Activated naive CD4-positive, alpha-beta T cell (primary cell): ENCODE data around the gene DHRS13.

Experiments used
- DNase-seq, 4 experiments: peaks; one replicate each; lab custom pipeline; 2025; lab: John Stamatoyannopoulos, UW

Gene DHRS13, protein sequence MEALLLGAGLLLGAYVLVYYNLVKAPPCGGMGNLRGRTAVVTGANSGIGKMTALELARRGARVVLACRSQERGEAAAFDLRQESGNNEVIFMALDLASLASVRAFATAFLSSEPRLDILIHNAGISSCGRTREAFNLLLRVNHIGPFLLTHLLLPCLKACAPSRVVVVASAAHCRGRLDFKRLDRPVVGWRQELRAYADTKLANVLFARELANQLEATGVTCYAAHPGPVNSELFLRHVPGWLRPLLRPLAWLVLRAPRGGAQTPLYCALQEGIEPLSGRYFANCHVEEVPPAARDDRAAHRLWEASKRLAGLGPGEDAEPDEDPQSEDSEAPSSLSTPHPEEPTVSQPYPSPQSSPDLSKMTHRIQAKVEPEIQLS

DNA sequence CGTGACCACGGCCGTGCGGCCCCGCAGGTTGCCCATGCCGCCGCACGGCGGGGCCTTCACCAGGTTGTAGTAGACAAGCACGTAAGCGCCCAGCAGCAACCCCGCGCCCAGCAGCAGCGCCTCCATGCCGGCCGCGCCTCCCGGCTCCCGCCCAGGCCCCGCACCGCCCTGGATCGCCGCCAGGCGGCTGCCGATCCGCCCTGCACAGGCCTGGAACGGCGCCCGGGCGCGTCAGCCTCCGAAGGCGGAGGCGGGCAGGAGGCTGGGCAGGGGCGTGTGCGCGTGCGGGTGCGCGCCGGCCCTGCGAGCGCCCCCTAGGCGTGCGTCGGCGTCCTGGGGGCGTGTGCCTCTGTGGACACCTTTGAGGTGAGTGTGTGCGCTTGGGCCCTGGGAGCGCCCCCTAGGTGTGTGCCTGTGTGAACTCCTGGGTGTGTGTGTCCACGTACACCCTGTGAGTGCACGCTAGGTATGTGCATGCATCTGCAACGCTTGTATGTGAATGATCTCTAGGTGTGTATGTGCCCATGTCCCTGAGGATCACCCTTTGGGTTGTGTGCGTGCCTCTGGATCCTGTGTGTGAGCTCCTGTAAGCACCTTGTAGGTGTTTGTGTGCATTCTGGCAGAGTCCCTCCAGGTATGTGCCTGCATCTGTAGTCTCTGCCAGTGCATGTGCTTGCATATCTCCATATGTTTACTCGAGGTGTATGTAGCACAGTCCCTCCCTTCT lies at the start of gene DHRS13:
Gene DHRS13, minus strand, starts transcription at position 261 of the 727 bp plus-strand sequence. Its CDS starts 135 bp downstream, at position 126.
- DNase-seq = peak; percentile 81 to 98 (median 88)

DNA sequence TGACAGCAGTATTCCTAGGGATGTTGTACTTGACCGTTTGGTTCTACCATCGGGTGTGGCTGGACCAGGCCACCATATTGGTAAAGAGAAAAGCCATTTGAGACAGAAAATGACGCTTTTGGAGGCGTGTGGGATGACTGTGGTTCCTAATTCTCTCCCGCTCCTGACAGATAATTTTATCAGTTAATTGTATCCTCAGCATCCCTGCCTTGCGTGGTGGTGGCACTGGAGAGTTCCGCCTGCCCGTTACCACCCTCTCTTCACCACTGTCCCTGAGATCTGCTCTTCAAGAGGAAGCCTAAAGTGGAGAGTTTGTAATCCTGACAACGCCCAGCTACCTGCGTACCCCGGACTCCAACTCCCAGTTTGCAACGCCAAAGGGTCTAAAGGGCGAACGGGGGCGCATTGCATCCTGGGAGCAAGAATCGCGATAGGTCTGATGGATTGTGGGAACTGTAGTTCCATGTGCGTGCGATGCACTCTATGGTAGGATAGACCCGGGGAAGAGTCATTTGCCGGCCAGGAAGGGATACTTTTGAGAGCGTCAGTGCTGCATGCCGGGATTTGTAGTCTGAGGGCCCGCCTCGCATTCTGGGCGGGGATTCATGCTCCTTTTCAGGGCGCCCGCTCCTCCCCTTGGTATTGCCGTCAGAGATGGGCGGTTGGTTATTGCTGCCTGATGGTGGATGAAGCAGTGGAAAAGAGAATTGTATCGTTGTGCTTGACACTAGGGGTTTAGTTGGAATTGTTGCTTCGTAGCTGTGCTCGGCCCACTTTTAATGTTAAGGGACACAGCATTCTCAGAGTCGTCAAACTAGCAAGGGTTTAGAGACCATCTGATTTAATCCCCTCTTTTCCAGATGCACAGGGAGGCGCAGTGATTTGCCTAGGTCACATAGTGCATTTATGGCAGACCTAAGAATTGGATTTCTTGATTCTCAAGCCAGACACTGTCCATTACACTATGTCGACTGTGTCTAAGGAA lies 49.4 kb upstream of the DHRS13 start:
- peak; percentile 76 to 98 (median 84) for DNase-seq

DNA sequence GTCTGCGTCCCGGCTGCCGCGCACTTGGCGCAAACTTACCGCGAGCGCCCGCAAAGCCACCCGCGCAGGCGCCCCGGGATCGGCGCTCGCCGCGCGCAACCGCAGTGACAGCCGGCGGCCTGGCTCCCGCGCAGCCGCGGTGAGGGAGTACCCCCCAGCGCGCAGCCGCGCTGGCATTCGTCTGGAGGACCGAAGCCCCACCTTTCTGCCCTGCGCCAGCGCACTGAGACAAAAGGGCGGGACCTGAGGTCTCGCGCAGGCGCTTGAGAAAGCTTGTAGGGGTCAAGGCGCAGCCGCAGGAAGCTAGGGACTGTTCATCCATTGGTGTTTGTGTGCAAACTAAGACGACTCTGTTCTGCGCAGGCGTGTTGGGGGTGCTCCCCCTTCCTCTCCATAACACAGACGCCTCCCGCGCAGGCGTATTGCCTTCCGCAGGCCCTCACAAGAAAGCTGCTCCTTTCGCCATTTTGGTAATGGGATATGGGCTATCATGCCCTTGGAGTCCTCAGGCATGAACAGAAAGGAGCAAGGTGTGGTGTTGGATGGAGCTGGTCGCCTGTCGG lies 48.6 kb upstream of the DHRS13 start, which contains the start of gene PHF12:
Gene PHF12, minus strand, starts transcription at position 91 of the 563 bp plus-strand sequence. CDS start 558 bp downstream, outside the sequence.
- DNase-seq = peak; percentile 96 to 99 (median 98)

DNA sequence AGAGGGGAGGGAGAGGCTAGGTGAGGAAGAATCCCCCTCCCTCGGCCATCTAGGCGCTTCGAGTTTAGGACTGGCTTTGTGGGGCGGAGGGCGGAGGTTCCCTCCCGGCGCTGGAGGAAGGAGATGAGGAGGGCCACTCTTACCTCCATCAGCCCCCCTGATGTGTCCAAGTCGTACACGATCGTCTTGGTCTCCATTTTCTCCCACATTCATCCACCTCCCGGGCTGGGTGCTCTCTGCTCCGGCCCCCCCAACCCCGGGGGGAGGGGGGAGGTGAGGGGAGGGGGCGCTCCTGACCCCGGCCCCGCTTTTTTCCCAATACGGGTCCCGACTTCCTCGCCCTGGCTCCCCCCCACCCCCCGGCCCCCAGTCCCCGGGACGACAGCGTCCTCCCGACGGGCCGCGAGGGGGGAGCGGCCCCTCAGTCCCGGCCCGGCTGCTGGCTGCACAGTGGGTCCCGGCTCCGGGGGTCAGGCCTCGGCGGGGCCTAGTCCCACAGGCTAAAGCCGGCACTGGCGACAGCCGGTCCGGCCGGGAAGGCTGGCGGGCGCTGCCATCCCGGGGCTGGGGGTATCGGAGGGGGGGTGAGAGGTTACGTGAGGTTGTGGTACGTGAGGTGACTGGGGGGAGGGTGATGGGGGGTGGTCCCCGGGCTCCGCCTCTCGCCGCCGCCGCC lies 48.0 kb upstream of the DHRS13 start:
- no peak for DNase-seq

DNA sequence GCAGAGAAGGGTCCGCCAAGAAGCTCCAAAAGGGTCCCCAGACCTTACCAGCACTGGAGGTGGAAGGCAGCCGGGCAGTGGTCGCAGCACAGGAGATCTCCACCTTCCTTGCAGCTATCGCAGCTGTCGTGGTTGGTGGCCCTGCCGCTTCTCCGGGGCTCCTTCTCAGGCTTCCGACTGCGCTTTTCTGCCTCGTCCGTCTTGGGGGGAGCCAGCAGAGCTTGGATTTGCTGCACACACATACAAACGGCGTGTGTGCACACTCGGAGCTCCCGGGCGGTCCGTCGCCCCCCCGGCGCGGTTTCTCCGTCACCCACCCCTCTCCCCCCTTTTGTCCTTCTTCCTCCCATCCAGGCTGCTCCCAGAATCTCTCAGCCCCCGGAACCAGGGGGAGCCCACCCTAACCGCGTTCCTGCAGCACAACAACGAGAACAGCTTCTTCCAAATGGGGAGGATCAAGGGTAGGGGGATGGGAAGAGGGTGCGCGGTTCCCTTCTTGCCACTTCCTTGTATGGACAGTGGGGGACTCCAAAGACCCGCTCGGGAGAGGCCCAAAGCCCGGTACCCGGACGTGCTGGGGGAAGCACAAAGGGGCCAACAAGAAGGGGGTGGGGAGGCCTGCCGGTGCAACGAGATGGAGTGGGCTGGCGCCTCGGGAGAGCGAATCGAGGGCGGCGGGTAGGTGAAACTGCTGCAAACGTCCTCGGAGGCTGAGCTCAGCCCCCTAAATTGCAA lies 47.3 kb upstream of the DHRS13 start:
- peak in 2 of 4 experiments; percentile 41 to 48 for DNase-seq

DNA sequence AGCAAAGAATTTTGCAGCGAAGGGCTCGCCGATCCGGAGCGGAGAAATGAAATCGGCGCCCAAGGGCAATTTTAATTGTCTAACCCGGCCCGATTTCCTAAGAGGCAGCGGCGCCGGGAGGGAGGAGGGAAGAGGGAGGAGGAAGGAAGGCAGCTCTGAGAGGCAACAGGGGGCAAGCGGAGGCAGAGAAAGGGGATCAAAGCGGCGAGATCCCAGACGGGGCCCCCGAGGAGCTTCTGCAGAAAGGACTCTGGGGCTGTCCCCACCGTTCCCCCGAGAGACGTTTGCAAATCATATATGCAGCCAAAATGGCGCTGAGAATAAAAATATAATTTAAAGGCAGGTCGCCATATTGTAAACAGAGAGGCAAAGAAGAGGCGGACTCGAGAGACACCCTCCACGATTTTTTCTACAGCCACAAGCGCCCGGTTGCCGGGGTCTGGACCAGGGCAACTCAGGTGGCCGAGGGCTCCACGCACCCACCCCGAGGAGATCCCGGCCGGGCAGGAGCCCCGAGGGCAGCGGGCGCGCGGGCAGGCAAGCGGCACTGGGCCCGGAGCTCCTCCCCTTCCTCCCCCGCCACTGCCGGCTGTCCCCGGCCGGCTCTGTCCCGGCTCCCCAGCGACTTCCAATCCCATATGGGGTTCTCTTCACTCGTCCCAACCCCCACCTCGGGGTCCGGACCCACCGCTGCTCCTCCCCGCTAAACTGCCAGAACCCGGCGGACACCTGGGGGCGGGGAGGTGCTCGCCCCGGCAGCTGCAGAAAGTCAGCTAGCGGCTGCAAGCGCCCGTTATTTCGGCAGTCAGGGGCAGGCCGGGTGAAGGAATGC lies 46.5 kb upstream of the DHRS13 start:
- peak; percentile 28 to 47 (median 38) for DNase-seq

DNA sequence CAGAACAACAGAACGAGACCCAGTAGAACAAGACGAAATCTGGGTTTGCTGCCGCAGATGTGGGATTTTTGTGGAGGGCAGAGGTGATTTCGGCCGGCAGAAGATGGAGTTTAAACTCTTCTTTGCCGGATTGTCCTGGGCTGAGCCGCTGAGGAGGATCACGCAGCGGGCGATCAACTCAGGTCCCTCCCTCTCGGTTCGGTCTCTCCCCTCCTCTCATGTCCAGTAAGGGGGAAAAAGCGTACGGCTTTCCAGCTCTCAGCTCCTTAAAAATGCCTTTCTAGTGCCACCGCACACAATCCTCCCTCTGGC lies 46.0 kb upstream of the DHRS13 start:
- DNase-seq = no peak

DNA sequence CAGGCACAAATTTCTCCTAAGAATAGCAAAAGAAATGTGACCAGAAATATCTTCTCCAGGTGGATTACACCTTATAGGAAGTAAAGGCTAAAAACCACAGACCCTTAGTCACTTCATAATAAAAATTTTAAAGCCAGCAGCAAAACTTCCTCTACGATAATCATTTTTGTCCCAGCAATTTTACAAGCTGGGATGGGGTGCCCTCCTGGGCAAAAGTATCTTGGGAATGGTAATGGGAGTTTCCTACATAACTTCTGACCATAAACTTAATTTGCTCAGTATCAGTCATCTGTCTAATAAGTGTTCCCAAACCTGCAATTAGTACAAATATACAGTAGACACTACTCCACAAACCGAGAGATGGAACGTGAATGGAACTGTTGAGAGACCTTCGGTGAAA lies 45.5 kb upstream of the DHRS13 start:
- DNase-seq = no peak

DNA sequence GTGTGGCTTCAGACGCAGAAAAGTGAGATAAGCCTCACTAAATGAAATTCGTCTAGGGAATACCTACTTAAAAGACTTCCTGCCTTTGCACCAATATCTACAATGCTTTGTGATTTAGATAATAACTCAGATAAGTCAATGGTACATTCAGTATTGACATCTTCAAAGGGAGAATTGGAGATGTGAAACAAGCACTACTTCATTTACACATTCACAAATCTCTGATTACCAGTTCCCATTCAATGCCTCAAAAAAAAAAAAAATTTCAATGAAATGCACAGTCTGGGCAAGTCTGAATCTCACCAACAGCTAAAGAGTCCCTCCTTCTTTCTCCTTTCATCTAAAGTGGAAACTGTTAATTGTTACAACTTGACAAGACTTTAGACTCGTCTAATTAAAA lies 44.8 kb upstream of the DHRS13 start:
- no peak for DNase-seq

DNA sequence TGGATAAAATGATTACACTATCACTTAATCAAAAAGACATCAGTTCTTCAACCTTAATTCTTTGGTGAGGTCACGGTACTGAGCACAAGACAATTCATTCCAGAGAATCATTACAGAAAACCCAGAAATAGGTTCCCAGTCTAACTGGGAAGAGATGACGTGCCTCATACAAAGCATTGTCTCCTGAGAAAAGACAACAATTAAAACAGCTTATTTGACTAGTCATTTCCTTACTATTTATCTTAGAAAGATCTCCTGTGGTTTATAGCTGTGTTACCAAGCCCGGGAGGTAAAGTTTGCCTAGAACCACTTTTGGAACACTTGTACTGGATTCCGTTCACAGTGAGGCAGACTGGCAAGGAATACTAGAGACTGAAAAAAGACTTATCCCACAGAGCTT lies 43.4 kb upstream of the DHRS13 start:
- DNase-seq = no peak

DNA sequence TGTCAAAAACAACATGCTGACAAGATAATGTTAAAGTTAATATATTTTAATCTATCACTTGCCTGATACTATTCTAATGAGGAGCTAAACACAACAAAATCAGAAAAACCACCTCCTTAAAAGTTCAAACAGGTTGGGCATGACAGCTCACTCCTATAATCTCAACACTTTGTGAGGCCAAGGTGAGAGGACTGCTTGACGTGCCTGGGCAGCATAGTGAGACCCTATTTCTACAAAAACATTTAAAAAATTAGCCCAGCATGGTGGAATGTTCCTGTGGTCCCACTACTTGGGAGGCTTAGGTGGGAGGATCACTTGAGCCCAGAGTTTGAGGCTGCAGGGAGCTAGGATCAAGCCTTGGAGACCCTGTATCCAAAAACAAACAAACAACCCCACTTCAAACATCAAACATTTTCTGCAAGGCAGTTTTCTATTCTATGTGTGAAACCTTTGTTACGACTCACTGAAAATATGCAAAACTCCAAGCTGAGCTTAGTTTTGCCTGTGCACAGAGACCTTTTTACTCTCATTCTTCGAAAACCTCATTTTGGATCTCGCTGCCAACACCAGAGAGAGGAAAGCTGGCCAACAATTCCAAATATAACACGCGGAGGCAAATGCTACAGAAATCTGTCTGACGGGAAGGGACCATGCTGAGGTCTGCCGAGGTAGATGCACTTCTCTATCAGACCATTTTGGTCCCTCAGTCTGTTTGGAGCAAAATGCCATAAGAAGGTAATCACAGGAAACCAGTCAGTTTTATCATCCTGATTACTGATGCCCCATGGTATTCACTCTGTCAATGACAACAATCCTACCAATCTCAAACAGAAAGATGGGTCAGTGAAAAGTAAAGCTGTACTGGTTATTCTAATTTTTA lies 42.2 kb upstream of the DHRS13 start:
- DNase-seq = no peak

DNA sequence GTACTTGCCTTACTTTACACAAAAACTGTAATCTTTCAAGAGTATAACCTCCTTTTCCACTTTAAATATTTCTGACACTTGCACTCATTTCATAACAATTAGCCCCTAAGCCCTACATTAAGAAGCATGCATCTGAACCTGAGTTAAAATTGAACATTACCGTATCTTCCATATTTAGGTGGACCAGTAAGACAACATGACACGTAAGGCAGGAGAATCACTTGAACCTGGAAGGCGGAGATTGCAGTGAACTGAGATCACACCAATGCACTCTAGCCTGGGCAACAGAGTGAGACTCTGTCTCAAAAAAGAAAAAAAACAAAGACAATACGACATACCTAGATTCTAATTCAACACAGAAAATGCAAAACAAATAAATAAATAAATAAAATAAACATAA lies 41.5 kb upstream of the DHRS13 start:
- DNase-seq = no peak

DNA sequence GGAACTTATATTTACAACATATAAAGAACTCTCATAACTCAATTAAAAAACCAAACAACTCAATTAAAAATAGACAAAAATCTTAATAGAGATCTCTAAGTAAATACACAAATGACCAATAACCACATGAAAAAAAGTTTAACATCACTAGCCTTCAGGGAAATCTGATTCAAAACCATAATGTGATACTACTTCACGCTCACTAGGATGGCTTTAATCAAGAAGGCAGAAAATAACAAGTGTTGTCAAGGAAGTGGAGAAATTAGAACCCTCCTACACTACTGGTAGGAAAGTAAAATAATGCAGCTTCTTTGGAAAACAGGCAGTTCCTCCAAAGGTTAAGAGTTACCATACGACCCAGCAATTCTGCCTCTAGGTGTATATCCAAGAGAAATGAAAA lies 40.0 kb upstream of the DHRS13 start:
- DNase-seq = no peak

DNA sequence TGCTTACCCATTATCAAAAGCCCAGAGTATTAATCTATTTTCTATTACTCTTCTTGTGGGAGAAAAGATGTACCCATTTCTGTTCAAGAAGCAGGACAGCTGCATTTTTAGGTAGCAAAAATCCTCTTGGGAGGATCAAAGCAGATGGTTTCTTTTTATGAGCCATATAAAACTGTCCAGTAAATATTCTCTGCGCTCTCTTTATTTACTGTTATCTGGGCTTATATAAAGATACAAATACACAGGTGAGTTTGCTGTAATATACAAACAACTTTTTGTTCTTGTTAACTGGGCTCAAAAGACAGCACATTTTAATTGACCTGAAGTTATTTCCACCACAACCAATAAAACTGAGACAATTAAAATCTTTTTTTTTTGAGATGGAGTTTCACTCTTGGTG lies 38.4 kb upstream of the DHRS13 start:
- DNase-seq = no peak

DNA sequence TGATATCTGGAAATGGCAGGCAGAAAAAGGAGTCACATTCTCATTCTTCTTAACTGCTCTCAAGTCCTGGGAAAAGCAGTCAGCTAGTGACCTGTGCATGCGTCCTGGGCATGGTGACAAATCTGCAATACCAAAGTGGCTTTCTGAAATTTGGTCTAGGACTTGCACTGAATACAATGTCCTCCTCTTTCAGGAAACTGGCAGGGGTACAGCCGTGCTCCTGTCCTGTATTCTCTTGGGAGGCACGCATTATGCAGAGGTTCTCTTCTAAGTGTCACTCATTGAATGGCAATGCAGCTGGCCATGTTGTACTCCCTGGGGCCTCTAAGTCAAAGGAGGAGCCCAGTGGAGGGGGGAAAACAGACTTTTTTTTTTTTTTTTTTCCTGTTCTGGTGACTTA lies 37.8 kb upstream of the DHRS13 start:
- DNase-seq = no peak

DNA sequence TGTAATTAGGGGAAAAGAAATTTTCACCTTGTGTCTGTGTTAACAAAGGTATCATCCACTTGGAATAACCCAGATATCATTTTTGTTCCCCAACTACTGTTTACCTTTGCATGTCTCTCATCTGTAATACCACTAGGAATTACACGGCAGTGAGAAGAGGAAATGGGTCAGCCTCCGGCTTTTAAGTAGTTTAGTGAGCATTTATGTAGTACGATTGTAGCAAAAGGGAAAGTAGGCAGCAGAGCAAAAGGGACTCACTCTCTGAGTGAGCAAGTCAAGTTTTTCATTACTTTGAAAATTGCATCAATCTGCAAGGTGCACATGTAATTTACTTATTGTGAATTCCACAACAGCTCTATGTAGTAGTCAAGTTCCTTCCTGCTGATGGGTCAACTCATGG lies 37.3 kb upstream of the DHRS13 start:
- no peak for DNase-seq

DNA sequence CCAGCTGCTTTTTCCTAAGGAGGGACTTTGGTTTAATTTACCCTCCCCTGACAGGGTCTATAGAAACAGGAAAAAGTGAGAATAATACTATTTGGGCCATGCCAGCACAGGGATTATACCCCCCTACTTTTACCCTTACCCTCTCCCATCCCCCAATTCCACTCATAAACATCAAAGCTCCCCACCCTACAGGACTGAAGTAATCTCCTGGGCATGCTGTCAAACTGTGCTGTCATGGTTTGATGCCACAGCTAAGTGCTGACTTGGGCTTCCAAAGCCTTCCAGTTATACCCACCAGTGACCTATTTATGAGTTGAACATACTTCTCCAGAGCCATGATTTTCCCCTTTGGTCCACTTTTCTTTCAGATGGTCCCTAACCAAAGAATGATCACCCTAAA lies 35.7 kb upstream of the DHRS13 start:
- DNase-seq = no peak

DNA sequence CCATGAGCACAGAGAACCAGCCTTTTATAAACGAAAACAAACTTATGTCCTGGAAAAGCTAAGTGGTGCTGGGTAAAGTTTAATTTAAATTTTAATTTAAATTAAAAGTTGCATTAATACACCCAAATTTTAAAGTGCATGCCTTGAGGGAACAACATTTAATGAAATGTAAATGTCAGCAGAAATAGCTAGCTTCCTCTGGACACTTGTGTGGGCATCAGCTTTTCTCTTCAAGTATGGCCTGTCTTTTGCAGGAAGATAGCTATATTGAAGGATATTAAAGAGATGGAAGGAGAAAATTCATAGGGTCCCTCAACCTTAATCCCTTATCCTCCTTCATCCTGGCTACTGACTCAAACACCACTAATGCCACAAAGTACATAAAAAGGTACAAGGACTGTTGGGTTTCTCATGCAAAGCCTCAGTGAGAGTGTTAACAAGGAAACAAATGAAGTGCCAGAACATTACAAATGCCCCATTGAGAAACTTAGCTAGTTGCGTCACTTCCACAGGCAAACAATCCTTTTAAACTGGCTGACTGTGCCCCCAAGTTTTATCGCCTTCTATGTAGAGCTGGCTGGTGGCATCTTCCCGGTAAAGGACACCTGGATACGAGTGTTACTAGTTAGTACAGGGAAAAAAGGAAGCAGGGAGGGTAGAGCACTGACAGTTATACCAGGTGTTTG lies 34.3 kb upstream of the DHRS13 start:
- DNase-seq = no peak
